NCI-H128 (cell line): ENCODE measurements around the gene FGF1.

Source experiments
- DNase-seq: peaks from one replicate; lab custom pipeline; 2025; ENCODE audit not compliant: unreplicated experiment; lab: John Stamatoyannopoulos, UW

FGF1 gene

DNA sequence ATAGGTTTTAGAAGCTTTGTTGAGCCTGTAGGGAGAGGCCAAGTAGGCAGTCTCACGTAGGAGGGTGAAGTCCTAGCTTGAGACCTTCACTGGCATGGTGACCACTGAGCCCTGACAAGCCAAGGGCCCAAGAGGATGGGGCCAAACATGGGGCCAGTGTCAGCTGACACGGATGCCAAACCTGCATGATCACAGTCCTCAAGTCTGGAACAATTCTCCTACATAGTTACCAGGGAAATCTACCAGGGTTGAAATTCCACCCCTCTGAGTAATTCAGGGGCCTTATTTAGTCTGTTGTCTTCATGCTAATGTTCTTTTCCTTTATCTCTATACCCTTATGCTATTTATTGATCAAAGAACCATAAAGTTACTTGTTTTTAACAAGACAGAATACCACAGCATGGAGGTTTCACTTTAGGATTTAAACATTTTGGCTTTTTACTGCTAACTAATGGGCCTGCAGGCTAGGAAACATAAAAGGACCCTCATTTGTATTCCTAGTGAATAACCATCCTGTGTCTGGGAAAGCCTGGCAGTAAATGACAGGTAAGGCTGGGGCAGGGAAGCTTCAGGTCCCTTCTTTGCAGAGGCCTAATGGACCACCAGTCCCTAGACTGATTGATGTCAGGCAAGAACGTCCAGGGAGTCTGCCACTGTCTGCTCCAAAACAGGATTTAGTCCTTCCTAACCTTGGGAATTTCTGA, 140.8 kb downstream of the FGF1 start:
- no peak for DNase-seq

DNA sequence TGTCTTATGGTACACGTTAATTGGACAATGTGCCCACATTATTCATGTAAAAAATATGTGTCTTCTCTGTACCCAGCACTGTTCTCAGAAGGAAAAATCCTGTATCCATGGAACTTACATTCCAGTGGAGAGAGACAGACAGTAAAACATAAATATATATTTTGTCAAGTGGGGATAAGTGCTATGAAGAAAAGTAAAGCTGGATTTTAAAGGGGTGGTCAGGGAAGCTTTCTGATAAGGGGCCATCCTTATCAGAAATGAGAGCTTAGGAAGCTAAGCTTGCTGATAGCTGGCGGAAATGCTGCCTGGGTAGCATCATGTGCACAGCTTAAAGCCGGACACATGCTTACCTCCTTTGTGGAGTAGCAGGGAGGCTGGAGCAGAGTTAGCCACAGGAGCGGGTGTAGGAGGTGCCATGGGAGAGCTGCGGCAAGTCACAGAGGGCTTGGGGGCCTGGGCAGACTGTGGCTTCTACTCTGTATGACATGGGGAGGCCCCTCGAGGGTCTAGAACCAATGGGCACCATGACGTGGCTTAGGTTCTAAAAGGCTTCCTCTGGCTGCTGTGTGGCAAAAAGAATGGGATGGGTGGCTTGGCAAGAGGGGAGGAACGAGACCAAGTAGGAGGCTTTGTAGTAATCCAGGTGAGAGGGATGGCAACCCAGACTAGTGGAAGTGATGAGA, 141.7 kb downstream of the FGF1 start:
- no peak for DNase-seq

DNA sequence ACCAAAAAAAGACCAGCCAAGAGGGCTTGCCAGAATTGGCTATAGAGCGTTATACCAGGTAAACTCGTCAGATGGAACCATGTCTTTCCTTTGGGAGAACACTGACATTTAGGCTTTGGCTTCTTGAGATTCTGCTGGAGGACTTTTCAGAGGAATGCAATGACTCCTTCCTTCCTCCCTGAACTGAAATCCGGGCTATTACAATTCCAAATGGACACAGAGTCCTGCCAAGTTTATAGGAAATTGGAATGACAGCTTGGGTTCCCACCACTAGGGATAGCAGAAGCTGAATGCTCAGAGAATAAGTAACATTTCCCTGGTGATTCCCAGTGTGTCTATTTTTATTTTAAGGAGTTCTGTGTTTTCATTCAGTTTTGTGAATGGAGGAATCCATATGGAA, 143.0 kb downstream of the FGF1 start:
- no peak for DNase-seq
